AG09319 (cell line): ENCODE data around the gene ULBP1.
"Not testable (repeated sequence)": the region's sequence is repeated elsewhere in the genome, so short reads cannot be mapped to it uniquely, and the experiment has no call there.

Experiments
- DNase-seq: peaks from one replicate; pipeline ENCODE4 v3.0.0-alpha.2; 2010; ENCODE audit warnings: low read depth; ENCODE audit errors: extremely low read depth
- TF ChIP-seq, protein P1 (sequence below): IDR thresholded peaks from 2 replicates; pipeline ENCODE4 v1.5.1; 2011; ENCODE audit warnings: low read depth, mild to moderate bottlenecking, inconsistent platforms, low read length, moderate library complexity

Gene ULBP1

DNA sequence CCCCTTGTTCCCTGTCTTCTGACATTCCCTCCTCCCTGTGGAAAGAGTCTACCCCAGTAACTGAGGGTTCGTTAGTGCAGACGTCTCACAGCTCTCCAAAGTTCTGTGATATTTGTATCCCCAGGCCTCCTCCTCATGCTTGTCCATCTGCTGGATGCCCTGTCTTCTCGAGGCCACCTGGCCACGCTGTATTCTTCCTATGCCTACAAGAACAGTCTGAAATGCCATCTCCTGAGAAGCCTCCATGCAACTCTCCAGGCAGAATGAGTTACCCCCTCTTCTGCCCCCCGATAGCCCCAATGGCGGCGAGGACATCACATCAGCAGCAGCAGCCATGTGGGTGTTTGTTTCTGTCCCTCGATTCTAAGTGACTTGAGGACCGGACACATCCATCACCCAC, 12.6 kb upstream of the ULBP1 start:
- TF ChIP-seq, protein P1, sequence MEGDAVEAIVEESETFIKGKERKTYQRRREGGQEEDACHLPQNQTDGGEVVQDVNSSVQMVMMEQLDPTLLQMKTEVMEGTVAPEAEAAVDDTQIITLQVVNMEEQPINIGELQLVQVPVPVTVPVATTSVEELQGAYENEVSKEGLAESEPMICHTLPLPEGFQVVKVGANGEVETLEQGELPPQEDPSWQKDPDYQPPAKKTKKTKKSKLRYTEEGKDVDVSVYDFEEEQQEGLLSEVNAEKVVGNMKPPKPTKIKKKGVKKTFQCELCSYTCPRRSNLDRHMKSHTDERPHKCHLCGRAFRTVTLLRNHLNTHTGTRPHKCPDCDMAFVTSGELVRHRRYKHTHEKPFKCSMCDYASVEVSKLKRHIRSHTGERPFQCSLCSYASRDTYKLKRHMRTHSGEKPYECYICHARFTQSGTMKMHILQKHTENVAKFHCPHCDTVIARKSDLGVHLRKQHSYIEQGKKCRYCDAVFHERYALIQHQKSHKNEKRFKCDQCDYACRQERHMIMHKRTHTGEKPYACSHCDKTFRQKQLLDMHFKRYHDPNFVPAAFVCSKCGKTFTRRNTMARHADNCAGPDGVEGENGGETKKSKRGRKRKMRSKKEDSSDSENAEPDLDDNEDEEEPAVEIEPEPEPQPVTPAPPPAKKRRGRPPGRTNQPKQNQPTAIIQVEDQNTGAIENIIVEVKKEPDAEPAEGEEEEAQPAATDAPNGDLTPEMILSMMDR: no peak
- no peak for DNase-seq

DNA sequence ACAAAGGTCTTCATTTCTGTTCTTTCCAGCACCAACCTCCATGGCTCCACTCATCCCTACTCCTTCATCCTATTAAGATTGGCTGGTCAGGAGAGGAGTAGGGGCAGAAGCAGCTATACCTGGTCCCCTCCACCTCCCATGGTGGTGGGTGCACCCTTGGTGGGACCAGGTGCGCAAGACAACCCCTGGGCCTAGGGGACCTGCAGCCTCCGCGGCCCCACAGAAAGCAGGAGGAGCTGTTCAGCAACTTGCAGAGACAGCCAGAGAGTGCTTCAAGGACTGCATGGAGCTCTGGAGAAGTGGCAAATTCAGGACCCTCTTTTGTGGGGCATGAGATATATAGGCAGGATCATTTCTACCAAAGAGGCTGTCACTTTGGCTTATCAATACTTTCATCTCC, 12.1 kb upstream of the ULBP1 start:
- no peak for DNase-seq

DNA sequence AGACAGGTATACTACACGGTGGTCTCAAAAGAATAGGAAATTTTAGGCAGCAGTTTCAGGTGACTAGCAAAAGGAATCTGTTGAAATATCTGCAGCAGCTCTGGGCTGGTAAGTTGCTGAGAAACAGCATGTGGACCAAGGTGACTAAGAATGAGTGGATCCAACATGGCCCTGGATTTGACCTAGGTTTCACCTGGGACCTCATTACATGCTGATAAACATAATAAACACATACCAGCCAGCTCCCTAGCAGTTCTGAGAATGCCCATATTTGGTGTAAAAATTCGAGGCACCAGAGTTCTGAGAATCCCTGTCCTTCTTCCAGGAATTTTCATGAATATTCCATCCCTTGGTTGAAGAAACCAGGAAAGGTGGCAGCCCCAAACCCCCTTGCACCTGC, 10.4 kb upstream of the ULBP1 start:
- DNase-seq: not testable (repeated sequence)

More for the DNA sequence above, 12.1 kb upstream of the ULBP1 start:
- TF ChIP-seq, protein P1: no peak

DNA sequence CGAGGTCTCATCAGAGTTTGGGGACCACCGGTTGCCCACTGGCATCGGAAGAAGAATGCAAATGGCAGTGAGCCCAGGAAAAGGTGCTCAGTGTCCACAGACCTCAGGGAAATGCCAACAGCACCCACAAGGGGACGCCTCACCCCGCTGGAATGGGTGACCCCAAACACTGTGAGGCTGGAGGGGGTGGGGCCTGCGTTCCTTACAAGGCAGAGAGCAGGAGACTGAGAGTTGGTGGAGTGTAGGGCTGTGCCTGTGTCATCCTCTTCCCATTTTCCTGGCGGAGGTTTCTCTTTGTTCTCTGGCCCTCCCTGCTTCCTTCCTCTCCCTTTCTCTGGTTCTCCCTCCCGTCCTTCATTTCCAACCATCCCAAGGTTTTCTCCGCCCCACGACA, 9.8 kb upstream of the ULBP1 start:
- not testable (repeated sequence) for DNase-seq

DNA sequence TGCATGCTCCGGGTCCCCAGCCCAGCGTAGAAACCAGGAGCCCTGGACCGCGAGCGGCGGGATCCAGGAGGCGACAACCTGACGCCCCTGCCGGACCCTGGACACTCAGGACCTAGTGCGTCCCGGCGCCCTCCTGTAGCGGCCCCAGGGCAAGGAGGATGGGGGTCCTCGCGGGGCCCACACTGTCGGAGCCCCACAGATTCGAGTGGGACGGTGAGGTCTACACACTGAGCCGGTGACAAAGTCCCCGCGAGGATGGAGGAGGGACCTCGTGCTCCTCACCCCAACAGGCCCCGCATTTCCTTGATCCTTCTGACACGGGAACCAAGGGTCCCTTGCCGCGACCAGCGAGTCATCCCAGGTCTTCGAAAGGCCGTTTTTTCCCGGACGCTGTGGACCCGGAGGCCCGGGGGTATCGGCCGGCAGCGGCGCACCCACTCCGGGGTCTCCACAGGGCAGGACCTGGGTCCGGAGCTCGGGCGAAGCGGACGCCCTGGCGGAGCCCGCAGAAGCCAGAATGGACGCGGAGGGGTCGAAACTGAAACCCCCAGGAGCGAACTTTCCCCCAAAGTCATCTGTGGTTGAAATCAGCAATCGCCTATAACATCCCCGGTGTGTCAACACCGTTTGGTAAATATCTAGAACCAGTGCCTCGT, 9.3 kb upstream of the ULBP1 start:
- DNase-seq: not testable (repeated sequence)

GRCh38 chr6:149954984-149955653, 8.6 kb upstream of the ULBP1 start:
- DNase-seq: not testable (repeated sequence)

GRCh38 chr6:149955654-149956317, 8.0 kb upstream of the ULBP1 start:
- not testable (repeated sequence) for DNase-seq

- not testable (repeated sequence) for DNase-seq
Observed at GRCh38 chr6:149958124-149958523, 5.6 kb upstream of the ULBP1 start.

- DNase-seq: not testable (repeated sequence)
Observed at GRCh38 chr6:149959806-149960205, 3.9 kb upstream of the ULBP1 start.

- TF ChIP-seq, protein P1: no peak
- no peak for DNase-seq
Observed at GRCh38 chr6:149960488-149960887, 3.3 kb upstream of the ULBP1 start.

GRCh38 chr6:149961728-149962425, 1.9 kb upstream of the ULBP1 start:
- no peak for DNase-seq
- TF ChIP-seq, protein P1: peak; percentile 7
